GM19467 (cell line): ENCODE results near the gene KIF5B.
A peak's percentile ranks its signal among the peaks of the same experiment; 100 is the strongest.
"Not testable (repeated sequence)": the region's sequence is repeated elsewhere in the genome, so short reads cannot be mapped to it uniquely, and the experiment has no call there.

Experiments
- ATAC-seq: cut with Tn5 transposase; IDR thresholded peaks from one replicate; pipeline ENCODE4 v1.9.1; 2021; ENCODE audit warnings: mild to moderate bottlenecking, moderate library complexity; ENCODE audit not compliant: unreplicated experiment

The KIF5B gene

DNA sequence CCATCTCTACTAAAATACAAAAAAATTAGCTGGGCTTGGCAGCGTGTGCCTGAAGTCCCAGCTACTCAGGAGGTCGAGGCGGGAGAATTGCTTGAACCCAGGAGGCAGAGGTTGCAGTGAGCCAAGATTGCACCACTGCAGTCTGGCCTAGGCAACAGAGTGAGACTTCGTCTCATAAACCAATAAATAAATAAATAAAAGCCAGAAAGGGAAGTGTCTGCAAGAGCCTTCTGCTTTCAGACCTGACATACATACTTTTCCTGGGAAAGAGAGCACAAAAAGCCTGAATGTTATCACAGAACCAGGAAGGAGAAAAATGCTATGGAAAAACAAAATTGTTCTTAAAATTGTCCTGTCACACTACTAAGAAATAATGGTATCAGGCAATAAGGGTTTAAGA is 4.1 kb upstream of the KIF5B start:
- ATAC-seq, result no peak

DNA sequence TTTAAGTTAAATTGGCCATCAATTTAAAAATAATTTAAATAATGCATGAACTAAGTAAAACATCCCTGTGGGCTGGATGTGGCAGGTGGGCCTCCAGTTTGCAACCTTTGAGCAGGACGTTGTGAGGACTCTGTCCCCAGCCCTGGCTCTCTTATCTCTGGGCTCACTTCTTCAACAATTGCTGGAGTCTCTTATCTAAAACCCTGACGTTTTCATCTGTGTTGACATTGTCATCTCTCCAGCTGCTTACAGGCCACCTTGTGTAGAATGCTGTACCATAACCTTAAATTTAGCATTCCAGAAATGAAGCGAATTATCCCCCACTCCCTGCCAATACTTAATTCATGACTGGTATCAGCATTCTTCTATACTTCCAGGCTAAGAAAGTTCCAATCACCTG is 3.2 kb upstream of the KIF5B start:
- ATAC-seq, result no peak

DNA sequence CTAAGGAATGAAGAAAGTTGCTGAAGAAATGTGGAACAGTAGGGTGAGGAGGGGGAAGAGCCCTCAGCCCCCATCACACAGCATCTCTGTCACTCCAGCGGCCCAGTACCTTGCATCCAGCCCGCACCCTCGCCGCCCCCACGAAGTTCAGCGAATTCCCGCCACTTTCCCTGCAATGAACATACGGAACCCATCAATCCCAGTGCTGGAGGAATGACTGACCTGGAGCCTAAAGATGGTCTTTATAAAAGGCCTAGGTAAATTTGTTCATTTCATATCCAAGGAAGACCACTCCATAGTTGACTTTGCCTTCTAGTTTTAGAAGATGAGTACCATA is 779 bp upstream of the KIF5B start:
- ATAC-seq, result no peak

DNA sequence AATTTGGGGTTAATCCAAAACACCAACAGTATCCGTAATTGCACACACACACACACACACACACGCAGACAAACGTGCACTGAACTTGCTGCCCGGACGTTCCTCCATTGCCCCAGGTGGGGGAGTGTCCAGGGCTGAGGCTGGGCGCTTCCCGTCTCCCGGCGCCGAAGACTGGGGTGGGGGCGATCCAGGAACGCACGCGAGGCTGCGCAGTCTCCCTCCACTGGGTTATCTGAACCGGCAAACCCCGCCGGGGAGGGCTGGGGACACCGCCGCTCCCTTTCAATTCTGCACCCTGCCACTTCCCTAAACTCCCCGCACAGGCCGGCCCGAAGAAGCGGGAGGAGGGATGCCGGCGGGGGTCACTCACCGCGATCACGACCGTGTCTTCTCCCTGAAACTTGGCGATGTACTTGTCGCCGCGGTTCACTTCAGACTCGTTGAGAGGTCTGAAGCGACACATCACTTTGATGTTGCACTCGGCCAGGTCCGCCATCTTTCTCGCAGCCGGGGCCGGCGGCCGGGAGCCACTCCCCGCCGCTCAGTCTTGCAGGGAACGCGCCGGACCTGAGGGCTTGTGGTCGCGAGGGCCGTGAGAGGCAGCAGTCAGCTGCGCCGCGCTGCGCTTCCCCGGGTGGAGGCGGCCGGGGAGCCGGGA is 618 bp downstream of the KIF5B start:
- ATAC-seq, result peak; percentile 36

DNA sequence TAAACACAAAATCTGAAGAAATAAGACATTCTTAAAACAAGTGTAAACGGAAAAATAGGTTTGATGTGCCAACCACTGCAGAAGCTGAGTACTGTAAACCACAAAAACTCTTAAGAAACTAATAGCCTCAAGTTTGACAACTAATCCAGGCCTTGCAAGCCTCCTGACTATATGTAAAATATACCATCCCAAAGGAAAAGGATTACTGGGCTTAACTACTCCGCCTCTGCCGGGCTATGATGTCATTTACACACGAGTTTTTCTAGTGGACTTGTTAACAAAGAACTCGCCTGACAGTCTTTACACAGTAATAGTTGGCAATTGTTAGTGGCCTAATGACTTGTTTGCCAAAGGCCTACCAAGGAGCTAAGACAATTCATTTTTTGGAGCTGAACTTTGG is 2.1 kb downstream of the KIF5B start:
- no peak for ATAC-seq

DNA sequence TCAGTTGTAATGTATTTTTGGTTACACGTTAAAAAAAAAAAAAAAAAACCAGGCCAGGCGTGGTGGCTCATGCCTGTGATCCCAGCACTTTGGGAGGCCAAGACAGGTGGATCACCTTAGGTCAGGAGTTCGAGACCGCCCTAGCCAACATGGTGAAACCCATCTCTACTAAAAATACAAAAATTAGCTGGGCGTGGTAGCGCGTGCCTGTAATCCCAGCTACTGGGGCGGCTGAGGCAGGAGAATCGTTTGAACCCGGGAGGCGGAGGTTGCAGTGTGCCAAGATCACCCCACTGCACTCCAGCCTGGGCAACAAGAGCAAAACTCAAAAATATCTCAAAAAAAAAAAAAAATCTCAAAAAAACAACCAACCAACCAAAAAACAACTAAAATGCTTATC is 2.8 kb downstream of the KIF5B start:
- not testable (repeated sequence) for ATAC-seq

DNA sequence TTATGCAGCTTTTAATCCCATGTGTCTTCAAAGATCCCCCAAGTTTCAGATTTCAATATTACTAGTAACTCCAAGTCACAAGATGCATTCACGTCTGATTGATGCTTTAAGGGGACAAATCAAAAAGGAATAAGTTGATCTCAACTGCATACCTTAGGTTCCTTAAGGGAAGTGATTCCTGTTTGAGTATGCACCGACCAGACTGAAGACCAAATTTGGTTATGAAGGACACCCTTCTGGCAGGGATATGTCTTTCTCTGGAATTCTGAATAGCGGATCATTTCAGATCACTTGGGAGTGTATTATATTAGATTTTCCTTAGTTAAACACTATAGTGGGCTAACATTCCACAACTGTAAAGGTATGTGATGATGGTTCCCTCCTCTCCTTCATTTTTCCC is 4.3 kb downstream of the KIF5B start:
- no peak for ATAC-seq

DNA sequence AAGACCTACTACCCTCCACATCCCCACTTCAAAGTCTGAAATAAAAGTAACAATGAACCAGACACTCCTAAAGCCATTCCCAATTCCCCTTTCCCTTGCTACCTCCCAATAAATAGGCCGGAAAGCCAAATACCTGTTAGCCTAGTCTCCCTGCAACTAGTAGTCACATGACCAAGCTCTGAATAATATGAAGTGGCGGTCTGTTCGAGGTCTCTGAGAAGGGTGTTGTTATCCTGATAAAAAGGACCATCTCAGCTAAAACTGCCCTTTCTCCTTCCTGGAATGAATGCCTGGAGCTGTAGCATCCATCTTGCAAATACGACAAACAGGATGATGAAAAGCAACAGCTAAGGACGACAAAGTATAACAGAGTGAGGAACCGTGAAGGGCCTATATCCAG is 6.0 kb downstream of the KIF5B start:
- ATAC-seq, result no peak

DNA sequence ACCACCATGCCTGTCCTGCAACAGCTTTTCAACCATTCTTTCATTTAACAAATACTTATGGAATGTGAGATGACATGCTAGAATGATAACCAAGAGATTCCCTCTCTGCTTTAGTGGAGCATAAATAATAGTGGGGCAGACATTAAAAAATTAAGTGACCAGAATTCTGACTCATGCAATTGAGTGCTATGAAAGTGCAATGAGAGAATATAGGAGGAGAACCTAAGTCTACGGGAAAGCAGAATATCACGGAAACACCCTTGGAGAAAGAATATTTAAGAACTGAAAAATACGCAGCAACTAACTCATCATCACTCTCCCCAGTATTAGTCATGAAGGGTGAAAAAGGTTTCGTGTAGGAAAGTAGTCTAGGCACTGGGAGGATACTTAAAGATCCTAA is 7.1 kb downstream of the KIF5B start:
- no peak for ATAC-seq

DNA sequence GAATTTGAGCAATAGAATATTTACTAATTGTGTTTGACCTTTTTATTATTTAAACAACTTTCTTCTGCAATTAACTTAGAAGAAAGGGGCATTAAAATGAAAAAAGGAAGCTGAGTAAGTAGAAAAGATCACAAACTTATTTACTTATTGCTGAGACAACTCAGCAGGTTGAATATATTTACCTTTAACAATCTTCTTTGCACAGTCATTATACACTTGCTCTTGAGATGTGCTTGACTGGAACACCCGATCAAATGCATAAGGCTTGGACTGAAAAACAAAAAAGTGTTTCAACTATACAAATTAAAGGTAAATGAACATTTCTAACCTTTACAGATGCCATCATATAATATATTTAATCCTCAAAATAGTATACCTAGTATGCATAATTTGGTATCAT is 7.9 kb downstream of the KIF5B start:
- ATAC-seq, result no peak

DNA sequence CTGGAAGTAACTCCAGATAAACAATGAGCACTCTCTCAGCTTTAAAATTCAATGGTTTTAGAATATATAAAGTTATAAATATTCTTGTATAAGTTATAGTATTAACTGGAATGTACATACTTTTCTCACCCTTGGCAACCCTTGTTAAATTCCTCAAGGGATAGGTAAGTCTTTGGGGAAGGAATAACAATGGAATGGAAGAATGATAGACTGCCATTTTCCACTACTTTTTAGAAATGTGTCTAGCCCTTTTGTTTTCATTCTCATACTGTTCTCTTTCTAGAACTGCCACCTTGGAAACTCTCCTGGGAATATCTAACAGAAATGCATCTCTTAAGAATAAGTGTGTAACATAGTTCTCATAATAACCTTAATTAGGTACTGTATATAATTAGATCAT is 8.3 kb downstream of the KIF5B start:
- no peak for ATAC-seq

DNA sequence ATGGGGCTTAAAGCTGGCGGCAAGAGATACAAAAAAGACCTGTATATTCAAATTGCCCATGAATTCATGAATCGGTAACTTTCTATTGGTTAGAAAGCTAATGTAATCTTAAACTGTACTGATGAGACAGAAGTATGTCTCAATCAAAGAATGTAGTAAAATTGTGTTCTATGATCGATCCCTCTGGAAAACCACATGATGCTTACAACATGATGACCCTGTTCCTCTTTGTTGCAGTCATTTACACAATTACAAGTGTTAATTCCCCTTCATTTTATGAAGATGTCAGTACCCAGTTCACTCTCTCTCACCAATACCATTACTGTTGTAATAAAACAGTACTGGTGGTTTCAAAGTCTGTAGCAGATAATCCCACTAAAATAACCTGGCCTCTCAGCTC is 10.1 kb downstream of the KIF5B start:
- no peak for ATAC-seq

DNA sequence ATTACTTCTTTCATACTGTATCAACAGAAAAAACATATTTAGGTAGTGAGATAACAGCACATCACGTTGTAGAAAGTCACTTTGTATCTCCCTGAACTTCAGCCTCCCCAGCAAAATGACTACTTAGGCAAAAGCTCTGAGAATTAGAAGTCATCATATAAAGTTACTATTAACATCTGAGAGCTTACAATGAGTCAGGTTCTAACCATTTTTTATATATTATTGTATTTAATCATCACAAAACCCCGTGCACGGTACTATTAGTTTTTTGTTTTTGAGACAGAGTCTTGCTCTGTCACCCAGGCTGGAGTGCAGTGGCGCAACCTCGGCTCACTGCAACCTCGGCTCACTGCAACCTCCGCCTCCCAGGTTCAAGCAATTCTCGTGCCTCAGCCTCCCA is 13.5 kb downstream of the KIF5B start:
- ATAC-seq, result not testable (repeated sequence)

DNA sequence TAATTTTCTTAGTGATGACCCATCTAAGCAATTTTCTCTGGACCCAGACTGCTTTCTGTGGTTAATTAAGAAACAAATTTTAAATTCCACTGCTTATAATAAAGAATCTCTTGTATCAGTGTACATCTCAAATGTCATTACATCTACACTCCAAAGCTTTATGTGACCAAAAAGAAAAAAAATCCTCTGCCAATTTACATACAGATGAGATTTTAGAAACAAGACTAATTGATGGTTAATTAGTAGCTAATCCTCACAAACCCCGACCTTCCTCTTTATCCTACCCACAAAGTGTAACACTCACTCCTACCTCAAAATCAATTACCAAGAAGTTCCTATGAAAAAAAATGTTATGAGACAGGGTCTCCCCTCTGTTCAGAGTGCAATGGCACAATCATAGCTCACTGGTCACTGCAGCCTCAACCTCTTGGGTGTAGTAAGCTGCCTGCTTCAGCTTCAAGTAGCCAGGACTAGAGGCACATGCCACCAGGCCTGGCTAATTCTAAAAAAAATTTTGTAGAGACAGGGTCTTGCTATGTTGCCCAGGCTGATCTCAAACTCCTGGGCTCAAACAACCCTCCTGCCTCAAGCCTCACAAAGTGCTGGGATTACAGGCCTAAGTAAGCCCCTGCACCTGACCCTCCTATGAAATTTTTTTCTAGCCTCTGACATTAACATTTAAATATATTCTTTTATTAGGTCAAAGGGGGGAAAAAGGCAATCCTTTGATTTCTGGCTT is 14.8 kb downstream of the KIF5B start:
- ATAC-seq, result no peak

DNA sequence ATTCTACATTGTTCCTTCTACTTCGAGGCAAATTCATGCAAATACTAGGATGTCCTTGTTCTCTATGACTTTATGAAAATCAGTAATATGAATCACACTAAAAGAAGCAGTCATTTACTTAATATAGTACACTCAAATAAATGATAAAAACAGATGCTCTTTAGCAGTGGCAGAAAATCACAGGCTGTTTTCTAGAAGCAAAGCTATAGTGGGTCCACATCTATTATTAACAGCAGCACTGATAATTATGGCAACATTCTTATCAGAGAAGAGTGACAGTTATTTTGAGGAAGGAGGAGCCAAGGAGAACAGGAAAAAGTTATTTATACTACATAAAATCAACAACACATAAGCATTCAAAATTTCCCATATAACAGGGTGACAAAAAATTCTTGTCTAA is 16.5 kb downstream of the KIF5B start:
- ATAC-seq, result no peak

DNA sequence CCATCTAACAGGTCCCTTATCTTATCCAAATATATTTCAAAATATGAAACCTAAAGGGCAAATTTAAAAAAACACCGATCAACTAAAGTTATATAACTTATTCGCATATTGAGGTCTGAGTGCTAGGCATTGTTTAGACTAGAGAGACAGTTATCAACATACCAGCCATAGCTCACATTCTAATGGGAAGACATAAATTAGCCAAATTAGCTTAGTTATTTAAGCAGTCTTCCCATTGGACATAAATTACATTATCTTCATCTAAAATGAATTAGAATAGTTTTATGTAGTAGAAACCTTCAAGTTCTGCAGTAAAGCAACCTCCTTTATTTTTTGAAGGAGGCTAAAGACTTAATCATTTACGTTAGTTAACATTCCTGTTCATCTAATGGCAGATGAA is 17.4 kb downstream of the KIF5B start:
- ATAC-seq, result no peak

DNA sequence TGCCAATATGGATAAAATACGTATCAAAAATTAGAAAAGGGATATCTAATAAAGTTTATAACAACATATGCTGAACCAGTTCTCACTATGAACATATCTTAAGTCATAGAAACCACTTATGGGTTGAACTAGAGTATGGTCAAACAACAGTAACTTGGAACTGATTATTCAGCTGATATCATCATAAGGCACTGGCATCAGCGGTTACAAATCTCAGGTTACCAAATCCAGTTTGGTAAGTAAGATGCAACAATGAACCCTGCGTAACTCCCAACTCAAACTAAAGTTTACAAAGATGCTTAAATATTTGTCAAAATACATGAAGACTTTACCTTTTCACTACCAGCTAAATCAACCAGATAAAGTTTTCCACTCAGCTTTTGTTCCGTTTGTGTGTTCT is 19.3 kb downstream of the KIF5B start:
- ATAC-seq, result no peak

DNA sequence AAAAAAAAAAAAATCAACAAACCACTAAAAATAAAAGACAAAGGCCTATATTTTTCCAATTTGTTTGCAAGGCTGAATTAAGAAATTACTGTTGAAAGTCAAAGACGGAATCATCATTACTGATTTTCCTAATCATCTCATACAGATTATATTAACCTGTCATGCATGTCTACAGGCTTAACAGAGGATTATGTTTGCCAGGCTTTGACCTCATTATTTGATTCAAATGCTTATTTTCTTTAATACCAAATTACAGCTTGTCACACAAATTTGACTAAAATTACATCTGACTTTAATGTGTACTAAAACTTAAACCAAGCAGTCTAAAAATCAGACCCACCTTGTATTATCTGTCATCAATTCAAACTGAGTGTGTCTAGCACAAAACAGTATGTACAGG is 21.2 kb downstream of the KIF5B start:
- ATAC-seq, result no peak

DNA sequence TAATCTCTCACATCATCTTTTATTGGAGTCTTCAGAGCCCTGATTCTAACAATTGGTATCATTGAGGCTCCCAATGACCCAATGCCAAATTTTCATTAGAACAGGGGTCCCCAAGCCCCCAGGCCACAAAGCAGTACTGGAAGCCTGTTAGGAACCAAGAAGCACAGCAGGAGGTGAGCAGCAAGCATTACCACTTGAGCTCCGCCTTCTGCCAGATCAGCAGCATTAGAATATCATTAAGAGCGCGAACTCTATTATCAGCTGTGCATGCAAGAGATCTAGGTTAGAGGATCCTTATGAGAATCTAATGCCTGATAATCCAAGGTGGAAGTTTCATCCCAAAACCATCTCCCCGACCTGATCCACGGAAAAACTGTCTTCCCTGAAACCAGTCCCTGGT is 23.1 kb downstream of the KIF5B start:
- no peak for ATAC-seq

DNA sequence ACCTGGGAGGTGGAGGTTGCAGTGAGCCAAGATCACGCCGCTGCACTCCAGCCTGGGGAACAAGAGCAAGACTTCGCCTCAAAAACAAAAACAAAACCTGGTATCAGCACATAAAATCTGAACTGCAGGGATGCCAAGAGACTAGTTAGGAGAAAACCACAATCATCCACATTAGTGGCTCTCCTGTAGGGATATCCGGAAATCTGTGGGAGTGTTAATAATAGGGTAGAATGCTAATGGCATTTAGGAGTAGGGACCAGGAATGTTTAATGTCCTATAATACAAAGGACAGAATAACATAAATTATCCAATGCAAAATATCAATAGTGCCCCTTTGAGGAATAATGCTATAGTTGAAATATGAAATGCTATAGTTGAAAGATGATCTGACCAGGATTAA is 24.3 kb downstream of the KIF5B start:
- ATAC-seq, result no peak

DNA sequence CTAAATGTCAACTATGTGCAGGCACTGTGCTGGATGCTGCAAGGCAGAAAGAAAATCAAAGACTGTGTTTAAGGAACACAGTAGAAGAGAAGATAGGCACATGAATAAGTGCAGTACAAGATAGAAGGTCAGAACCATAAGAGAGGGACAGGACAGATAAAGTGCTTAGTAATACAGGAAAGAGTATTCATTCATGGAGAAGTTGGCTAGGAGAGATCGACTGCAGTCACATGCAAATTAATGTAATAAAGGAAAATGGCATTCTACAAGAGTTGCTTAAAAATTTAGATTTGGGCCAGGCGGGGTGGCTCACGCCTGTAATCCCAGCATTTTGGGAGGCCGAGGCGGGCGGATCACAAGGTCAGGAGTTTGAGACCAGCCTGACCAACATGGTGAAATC is 24.8 kb downstream of the KIF5B start:
- no peak for ATAC-seq

DNA sequence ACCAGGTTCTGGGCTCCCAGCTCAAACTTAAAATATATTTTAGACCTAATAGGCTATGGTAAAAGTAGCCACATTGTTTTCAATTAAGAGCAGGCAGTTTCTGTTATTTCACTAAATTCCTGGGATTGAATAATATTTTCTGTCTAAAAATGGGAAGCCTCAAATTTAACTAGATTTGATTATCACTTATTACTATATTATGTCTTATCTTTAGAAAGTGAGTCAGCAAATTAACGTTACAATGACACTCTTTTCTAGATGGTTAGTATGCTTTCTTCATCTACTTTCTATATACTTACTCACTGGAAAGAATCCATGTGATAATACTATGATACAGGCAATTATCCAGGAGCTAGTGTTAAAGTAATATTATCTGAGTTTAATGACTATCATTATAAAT is 27.5 kb downstream of the KIF5B start:
- no peak for ATAC-seq

DNA sequence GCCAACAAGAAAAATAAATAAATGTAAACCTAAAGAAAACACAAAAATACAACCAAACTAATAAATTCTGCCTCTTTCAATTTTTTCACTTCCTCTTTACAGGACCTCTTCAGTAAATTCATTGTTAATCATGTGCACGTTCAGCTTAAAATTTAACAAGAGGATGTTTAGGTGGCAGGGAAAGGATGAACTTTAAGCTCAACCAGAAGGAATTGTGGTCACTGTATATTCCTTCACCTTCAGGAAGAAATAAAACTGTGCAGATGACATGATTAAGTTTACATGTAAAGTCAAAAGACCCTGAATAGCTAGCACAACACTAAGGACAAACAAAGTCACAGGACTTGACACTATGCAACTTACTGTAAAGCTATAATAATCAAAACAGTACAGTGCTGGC is 33.0 kb downstream of the KIF5B start:
- no peak for ATAC-seq
